HG03571 (cell line): ENCODE measurements around the gene TTC9B.
"Not testable (repeated sequence)": the region's sequence is repeated elsewhere in the genome, so short reads cannot be mapped to it uniquely, and the experiment has no call there.

ENCODE experiments used
- ATAC-seq: cut with Tn5 transposase; IDR thresholded peaks from one replicate; pipeline ENCODE4 v1.9.1; 2021; ENCODE audit not compliant: unreplicated experiment

Gene TTC9B

GRCh38 chr19:40175820-40176219 is 42.4 kb downstream of the TTC9B start:
- no peak for ATAC-seq

DNA sequence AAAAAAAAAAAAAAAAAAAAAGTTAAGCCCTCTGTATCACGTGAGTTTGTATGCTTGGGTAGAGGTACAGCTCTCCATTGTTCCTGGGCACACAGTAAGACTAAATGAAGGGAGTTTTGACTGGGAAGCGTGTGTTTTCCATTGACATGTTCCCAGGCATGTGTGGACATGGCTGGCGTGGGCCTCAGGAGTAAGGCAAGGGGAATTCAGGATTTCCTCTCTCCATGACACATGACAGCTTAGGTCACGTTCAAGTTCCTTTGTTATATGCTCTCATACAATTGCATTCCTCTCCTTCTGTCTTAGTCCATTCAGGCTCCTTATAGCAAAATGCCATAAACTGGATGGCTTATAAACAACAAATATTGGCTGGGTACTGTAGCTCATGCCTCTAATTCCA is 44.1 kb downstream of the TTC9B start:
- ATAC-seq, result no peak

GRCh38 chr19:40171293-40171692 is 46.9 kb downstream of the TTC9B start:
- not testable (repeated sequence) for ATAC-seq

- not testable (repeated sequence) for ATAC-seq
Measured at GRCh38 chr19:40170303-40170989, 47.7 kb downstream of the TTC9B start.

GRCh38 chr19:40169482-40170302 is 48.5 kb downstream of the TTC9B start:
- not testable (repeated sequence) for ATAC-seq
